IPS DF 19.7 (cell line): ENCODE data around the gene MYEF2.
A peak's percentile ranks its signal among the peaks of the same experiment; 100 is the strongest.

ENCODE experiments used
- DNase-seq: peaks from one replicate; pipeline ENCODE4 v3.0.0-alpha.2; 2013; ENCODE audit warnings: low read depth, low spot score

Gene MYEF2

GRCh38 chr15:48177766-48178647 is at the start of gene MYEF2:
Gene MYEF2, minus strand, starts transcription at chr15:48178295. Its CDS starts 58 bp downstream, at chr15:48178237.
- peak; percentile 67 for DNase-seq

DNA sequence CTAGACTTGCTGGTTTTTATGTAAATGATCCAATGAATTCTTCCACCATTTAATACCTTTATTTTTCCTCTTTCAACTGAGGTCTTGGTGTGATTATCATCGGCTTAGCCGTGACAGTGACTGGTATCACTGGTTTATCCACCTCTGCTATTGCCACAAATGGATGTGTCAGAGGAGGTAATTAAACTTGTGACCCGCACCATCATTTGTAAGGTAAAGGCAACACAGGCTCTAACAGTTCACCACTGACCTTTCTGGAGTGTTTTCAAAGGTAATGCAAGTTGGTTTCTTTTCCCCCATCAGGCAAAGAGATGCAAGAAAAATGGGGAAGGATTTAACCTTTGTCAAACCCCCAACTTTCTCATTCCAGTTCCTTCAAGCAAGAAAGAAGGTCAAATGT is 47.7 kb upstream of the MYEF2 start:
- no peak for DNase-seq

DNA sequence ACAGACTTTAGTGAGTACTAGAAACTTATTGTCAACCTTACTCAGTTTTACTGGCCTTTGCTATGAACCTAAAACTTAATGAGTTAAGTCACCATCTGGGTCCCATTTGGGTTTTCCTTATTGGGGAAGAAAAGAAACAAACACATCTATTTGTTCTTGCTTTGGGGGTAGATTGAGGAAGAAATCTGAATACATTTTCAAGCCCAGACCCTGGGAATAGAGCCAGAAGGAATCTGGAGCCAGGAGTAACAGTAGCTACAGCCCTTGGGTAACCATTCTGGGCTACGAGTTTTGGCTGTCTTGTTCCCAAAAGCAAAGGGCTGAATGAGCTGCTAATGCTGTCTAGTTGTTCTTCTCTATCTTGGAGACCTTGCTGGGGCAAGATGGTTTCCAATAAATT is 44.5 kb upstream of the MYEF2 start:
- no peak for DNase-seq

GRCh38 chr15:48221885-48222284 is 43.8 kb upstream of the MYEF2 start:
- no peak for DNase-seq

- no peak for DNase-seq
These were observed 43.2 kb upstream of the MYEF2 start for GRCh38 chr15:48221261-48221660.

DNA sequence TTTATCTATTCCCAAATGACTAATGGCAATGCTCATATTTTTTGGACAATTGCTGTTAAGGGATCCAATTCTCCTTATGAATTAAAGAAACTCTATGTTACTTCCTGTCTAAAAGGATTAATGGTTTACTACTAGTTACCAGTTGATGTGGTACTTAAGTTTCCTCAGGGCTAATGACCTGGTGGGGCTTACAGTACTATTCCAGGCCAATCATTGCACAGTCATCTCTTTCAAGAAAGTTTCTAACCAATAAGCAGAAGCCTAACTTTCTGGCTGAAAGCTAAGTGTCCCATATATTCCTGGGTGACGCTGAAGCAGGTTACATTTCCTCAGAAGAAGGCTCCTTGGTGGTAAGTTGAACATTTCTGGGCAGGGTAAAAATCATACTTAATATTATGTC is 27.9 kb upstream of the MYEF2 start, which contains the start of gene SLC12A1:
Gene SLC12A1 (plus strand): TSS at position 322 of the 400 bp plus-strand sequence. CDS start 1,418 bp downstream, outside the sequence.
- no peak for DNase-seq

DNA sequence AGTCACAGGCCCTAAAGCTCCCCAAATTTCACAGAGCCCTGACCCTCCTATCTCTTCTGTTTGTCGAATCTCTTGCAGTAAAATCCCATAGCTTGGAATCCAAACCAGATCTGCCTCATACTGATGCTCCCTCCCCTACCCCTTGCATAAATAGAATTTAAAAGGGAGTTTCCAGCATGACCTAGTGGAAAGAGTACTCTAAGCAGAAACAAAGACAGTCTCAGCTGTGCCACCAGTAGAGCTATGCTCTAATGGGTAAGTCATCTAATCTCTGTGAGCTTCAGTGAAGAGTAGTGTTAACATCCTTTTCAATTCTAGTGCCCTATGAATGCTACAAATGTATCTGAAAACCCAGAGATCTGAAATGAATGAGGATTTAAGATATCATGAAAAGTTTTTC is 24.0 kb upstream of the MYEF2 start:
- DNase-seq, result no peak

GRCh38 chr15:48191574-48192225 is 13.6 kb upstream of the MYEF2 start, which contains the start of gene CTXN2:
Gene CTXN2, plus strand, starts transcription at chr15:48191665. Its CDS starts 9,636 bp downstream, at chr15:48201301.
- DNase-seq, result no peak

- DNase-seq, result no peak
These were observed 13.0 kb upstream of the MYEF2 start for GRCh38 chr15:48190932-48191573.

DNA sequence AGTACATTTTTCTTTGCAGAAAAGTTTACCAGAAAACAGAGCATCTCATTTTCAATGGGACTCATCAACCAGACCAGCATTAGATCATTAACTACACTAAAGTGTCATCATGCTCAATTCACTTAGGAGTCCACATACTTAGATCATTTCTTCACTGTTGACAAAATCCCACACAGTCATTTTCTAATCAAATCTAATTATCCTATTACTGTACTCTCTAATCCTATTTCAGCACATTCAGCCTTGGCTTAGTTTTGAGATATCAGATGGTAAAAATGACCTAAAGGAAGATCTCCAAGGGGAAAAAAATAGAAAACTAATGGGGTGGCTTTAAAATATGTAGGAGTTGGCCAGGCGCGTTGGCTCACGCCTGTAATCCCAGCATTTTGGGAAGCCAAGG is 8.2 kb upstream of the MYEF2 start:
- DNase-seq, result no peak

DNA sequence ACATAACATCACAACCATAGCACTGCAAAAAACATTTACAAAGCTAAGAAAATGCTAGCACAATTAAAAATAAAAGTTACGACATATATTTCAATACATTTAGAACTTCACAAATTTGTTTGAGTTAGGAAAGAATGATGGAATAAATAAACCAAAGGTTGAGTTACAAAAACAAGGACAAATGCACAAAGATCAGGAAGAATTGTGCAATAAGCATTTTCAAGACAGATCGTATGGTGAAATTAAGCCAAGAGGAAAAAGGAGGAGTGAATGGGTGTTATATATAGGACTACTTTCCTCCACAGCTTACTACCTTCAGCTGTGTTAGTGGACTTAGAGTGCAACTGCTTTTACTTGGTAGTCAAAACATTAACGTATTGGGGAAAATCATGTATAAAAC is 7.4 kb upstream of the MYEF2 start:
- no peak for DNase-seq

DNA sequence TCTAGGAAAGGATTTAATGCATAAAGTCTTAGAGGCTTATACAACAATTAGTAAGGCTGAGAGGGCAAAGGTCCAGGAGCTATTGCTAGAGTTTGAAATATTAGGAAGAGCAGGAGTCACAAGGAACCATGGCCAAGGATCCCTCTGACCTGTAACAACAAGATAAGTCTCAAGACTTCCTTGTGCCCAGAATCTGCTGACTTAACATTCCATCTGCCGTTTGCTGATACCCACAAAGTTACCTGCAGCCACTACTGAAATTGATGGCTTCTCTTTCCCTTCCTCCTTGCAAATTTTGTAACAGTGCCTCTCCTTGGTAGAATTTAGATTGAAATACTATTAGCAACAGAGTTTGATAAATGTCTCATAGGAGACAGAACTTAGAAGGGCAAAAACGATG is 4.7 kb upstream of the MYEF2 start:
- DNase-seq, result no peak

- no peak for DNase-seq
These were observed 495 bp upstream of the MYEF2 start for GRCh38 chr15:48178648-48178931.

- no peak for DNase-seq
These were observed 721 bp downstream of the MYEF2 start for GRCh38 chr15:48177383-48177765.

GRCh38 chr15:48176957-48177356 is 1.1 kb downstream of the MYEF2 start:
- DNase-seq, result no peak

- DNase-seq, result no peak
These were observed 2.0 kb downstream of the MYEF2 start for GRCh38 chr15:48176112-48176511.

- DNase-seq, result no peak
These were observed 3.0 kb downstream of the MYEF2 start for GRCh38 chr15:48175126-48175525.

- no peak for DNase-seq
These were observed 7.1 kb downstream of the MYEF2 start for GRCh38 chr15:48170981-48171380.

DNA sequence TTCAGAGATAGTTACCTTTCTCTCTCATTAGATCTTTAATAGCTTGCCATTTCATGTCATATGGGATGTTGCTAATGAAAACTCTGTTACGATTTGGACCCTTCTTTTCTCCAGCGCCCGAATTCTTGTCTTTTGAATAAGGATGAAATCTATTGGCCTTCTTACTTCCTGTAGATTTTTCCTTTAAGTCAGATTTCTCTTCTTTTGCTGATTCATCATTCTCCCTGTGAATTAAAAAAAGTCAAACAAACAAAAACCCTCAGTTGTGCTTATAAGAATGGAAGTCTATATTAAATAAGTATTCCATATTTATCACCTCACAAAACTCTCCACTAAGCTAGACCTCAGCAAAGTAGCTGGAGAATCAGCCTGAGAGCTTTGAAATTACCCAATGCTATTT is 9.5 kb downstream of the MYEF2 start:
- no peak for DNase-seq

GRCh38 chr15:48153526-48153925 is 24.6 kb downstream of the MYEF2 start:
- no peak for DNase-seq

DNA sequence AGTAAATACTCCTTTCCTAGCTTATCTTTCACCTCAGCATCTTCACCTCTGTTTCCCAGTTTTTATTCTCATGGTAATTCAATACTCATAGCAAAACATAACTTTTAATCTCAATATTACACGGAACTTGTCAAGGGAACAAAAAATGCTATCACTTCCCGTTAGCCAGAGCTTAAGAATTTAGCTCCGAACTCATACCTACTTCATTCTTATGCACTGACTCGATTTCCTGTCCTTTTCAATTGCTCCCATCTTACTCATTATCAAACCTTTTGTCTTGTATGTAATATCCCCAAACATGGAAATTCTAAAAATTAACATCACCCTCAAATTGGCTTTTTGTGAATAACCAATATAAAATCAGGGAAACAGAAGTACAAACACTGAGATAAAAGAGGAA is 28.2 kb downstream of the MYEF2 start:
- no peak for DNase-seq

DNA sequence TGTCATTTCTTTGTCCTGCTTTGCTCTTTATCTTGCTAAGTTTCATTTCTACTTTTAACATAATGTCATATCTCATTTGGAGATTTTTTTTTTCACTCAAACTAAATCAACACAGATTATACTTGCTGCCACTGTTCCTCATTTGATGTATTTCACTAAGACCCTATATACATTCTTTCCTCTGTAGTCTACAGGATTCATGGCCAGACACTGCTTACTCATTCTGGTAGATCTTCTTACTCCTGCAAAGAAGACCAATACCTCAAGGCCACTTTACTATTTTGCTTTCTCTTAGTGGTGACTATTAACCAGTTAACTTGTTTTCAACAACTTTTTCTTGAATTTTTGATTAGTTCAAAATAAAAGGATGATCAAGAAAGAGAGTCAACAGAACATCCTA is 30.7 kb downstream of the MYEF2 start:
- no peak for DNase-seq

DNA sequence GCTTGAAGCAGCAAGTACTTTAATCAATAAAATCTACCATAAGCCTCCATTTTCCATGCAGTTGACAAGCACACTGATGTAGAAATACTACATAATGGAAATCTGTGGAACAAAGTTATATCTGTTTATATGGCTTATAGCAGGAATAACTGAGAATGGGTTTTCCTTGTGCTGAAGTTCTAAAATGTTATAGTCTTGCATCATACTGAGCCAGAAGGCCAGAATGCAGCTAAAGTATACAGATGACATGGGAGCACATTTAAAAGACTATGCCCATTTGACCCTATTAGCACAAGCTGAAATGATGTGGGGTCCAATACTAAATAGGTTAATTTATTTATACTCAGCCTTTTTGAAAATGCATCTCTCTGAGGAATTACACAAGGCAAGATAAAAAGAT is 32.2 kb downstream of the MYEF2 start:
- no peak for DNase-seq
